HUES48 (cell line): Measurements from ENCODE around the gene AHCYL1.
"Not testable (repeated sequence)": the region's sequence is repeated elsewhere in the genome, so short reads cannot be mapped to it uniquely, and the experiment has no call there.

Experiments used
- H3K27ac ChIP-seq: one replicate; pipeline ENCODE4 v1.7.0; 2013; ENCODE audit warnings: low read depth, low read length, inconsistent platforms
- H3K27me3 ChIP-seq: 2 replicates; pipeline ENCODE4 v1.6.1; 2013; ENCODE audit warnings: mild to moderate bottlenecking, low read length; ENCODE audit not compliant: control insufficient read depth, insufficient read depth
- H3K36me3 ChIP-seq: 2 replicates; pipeline ENCODE4 v1.6.1; 2013; ENCODE audit warnings: low read length; ENCODE audit not compliant: control insufficient read depth, insufficient read depth
- H3K4me1 ChIP-seq: 2 replicates; pipeline ENCODE4 v1.6.1; 2013; ENCODE audit warnings: mild to moderate bottlenecking, low read length; ENCODE audit not compliant: control insufficient read depth, insufficient read depth
- H3K4me3 ChIP-seq: 2 replicates; pipeline ENCODE4 v1.5.1; 2013; ENCODE audit warnings: mild to moderate bottlenecking, low read depth, low read length
- H3K9ac ChIP-seq: 2 replicates; pipeline ENCODE4 v1.6.1; 2013; ENCODE audit warnings: mild to moderate bottlenecking, low read depth, low read length, moderate library complexity
- H3K9me3 ChIP-seq: 2 replicates; pipeline ENCODE4 v1.6.1; 2013; ENCODE audit warnings: low read length; ENCODE audit not compliant: control insufficient read depth, insufficient read depth

The AHCYL1 gene

DNA sequence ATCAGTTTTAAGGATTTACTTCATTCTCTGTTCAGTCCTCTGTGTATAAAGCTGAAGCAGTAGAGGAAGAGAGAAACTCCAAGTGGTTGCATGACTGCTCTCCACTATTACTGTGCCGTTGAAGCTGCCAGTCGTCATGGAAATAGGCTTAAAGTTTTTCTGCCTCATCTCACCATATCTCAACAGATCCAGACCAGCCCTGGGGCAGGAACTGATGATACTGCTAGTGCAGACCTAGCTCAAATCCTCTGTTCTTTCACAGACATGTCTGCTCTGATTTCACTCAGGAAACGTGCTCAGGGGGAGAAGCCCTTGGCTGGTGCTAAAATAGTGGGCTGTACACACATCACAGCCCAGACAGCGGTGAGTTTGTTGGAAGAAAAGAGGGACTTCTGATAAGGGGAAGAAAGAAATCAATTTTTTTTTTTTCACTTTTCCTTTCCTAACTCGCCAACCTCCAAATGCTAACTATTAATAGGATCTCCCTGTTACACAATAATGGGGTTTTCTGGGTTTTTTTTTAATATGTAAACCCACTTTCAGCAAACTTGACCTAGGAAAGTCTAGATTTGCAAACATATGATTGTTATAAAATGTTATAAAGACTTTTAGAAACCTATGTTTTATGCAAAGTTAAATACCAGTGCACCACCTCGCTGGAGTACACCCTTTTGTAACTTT, 27.7 kb downstream of the AHCYL1 start:
- H3K27me3 ChIP-seq, result no peaks in the 10 kb centered on the region
- no peak overlapping the region for H3K9ac ChIP-seq
- H3K4me3 ChIP-seq, result no peak overlapping the region
- no peak overlapping the region for H3K27ac ChIP-seq
- H3K9me3 ChIP-seq, result no peaks in the 10 kb centered on the region
- H3K36me3 ChIP-seq, result peaks cover 79% of the 10 kb centered on the region
- H3K4me1 ChIP-seq, result peaks cover 3% of the 10 kb centered on the region

DNA sequence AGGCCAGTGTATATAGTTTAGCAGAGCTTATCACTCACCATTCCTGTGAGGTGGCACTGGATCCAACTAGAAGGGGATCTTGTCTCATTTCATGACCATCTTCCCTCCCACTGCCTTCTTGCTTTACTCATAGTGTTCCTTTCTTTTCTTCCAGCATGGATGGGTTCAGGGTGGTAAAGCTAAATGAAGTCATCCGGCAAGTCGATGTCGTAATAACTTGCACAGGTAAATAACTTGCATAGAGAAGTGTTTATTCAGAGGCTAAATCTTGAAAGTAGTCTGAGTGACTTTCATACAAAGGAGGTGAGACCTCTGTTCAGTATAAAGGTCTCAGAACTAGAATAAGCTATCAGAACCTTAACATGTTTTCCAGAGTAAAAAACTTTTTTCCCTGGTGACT, 33.2 kb downstream of the AHCYL1 start:
- no peak overlapping the region for H3K27ac ChIP-seq
- no peak overlapping the region for H3K9ac ChIP-seq
- no peak overlapping the region for H3K4me3 ChIP-seq
- H3K27me3 ChIP-seq, result no peaks in the 10 kb centered on the region
- peaks cover 95% of the 10 kb centered on the region for H3K36me3 ChIP-seq
- H3K9me3 ChIP-seq, result no peaks in the 10 kb centered on the region
- H3K4me1 ChIP-seq, result no peaks in the 10 kb centered on the region

DNA sequence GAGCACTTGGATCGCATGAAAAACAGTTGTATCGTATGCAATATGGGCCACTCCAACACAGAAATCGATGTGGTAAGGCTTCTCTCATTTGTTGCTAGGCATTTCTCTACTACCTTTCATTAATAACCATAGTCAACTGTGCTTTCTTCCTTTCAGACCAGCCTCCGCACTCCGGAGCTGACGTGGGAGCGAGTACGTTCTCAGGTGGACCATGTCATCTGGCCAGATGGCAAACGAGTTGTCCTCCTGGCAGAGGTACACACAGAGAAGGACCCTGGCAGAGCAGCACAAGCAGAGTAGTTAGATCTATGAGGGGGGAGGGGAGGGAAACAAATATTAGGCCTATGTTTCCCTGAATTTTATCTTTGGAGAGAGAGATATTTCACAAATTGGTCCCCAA, 33.8 kb downstream of the AHCYL1 start:
- peaks cover 95% of the 10 kb centered on the region for H3K36me3 ChIP-seq
- H3K27ac ChIP-seq, result no peak overlapping the region
- no peak overlapping the region for H3K4me3 ChIP-seq
- H3K27me3 ChIP-seq, result no peaks in the 10 kb centered on the region
- no peaks in the 10 kb centered on the region for H3K4me1 ChIP-seq
- no peaks in the 10 kb centered on the region for H3K9me3 ChIP-seq
- no peak overlapping the region for H3K9ac ChIP-seq

DNA sequence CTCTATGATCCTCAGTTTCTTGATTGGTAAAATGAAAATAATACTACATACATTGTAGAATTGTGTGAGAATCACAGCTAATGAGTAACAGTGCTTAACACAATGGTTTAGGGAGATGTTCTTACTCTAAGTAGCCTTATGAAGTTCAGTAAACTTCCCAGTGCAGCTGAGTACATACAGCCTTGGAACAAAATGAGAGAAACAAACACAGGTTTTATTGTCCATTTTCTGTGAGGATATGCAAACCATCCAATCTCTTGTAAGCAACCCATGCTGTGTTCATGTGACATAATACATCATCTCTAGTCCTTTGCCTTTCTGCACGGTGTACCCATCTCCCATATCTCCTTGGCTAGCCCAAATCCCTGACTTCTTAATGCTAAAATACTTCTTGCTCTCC, 35.2 kb downstream of the AHCYL1 start:
- Histone ChIP-seq H3K36me3 (peaks cover 95% of the 10 kb centered on the region), H3K9me3 (no peaks in the 10 kb centered on the region), H3K27me3 (no peaks in the 10 kb centered on the region), H3K4me1 (no peaks in the 10 kb centered on the region), H3K4me3 (no peak overlapping the region), H3K27ac (no peak overlapping the region), H3K9ac (no peak overlapping the region)

DNA sequence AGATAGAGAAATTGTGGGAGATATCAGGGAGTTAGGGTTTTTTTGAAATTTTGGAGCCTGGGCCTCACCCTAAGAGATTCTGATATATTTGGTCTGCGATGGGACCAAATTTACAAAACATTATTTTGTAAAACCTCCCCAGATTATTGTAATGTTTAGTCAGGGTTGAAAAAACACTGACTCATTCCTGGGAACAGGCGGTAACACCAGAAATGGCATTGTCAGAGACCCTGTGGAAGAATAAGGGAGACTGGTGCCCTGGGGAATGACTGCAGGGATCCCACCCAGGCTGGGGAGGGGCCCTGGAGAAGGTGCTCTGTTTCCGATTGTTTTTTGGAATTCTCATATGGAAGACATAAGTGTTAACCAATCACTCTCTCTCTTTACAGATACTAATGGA, 36.7 kb downstream of the AHCYL1 start:
- H3K9ac ChIP-seq, result no peak overlapping the region
- peaks cover 80% of the 10 kb centered on the region for H3K36me3 ChIP-seq
- H3K27ac ChIP-seq, result no peak overlapping the region
- H3K4me1 ChIP-seq, result no peaks in the 10 kb centered on the region
- H3K4me3 ChIP-seq, result no peak overlapping the region
- no peaks in the 10 kb centered on the region for H3K27me3 ChIP-seq
- H3K9me3 ChIP-seq, result no peaks in the 10 kb centered on the region

DNA sequence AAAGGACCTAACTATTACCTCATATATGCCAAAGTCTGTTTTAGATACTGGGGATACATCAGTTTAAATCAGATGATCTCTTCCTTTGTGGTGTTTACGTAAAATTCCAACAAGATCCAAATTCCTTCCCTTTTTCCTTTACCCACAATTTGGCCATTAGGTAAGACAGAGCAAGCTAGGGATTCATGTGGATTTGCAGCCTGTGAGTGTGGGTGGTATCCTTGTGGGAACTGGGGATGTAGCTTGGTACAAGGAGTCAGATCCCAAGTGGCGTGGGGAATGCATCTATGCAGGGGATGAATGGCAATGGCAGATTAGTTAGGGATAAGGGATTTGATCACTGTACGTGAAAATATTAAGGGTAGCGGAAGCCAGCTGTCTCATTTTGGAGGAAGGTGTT, 40.0 kb downstream of the AHCYL1 start:
- H3K9ac ChIP-seq, result no peak overlapping the region
- no peak overlapping the region for H3K27ac ChIP-seq
- H3K9me3 ChIP-seq, result no peaks in the 10 kb centered on the region
- no peak overlapping the region for H3K4me3 ChIP-seq
- no peaks in the 10 kb centered on the region for H3K4me1 ChIP-seq
- no peaks in the 10 kb centered on the region for H3K27me3 ChIP-seq
- peaks cover 47% of the 10 kb centered on the region for H3K36me3 ChIP-seq

DNA sequence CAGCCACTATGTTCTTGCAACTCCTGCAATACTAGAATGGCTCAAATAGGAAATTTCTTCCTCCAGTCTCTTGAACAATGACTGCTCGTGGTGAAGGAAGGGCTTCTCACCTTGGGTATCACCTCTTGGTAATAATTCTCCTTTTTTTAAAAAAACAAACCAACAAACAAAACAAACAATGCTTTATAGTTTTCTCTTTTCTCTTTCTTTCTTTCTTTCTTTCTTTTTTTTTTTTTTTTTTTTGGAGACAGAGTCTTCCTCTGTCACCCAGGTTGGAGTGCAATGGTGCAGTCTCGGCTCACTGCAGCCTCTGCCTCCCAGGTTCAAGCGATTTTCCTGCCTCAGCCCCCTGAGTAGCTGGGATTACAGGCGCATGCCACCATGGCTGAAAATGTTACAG, 46.1 kb downstream of the AHCYL1 start:
- peak overlapping the region; percentile 11; the same call in 1 of the 2 replicates for H3K4me3 ChIP-seq
- not testable (repeated sequence) for H3K27me3 ChIP-seq, H3K9ac ChIP-seq, H3K9me3 ChIP-seq, H3K36me3 ChIP-seq
- peak overlapping the region; percentile 22 for H3K27ac ChIP-seq
- peaks cover 20% of the 10 kb centered on the region for H3K4me1 ChIP-seq

DNA sequence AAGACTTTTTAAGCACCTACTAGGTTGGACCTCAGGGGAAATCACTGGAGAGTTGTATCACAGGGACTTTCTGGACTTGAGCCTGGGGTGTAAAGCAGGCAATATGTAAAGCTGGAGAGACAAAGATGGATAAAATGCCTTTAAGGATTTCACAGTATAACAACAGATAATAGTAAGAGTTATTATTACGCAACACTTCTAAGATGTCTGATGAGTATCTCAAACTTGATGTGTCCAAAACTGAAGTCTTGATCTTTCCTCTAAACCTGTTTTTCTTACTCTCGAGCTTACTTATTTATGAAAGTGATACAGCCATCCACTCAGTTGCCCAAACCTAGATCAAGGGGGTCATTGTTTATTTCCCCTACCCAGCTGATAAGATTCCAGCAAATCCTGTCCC, 47.8 kb downstream of the AHCYL1 start:
- Histone ChIP-seq H3K9ac (no peak overlapping the region), H3K4me1 (peaks cover 21% of the 10 kb centered on the region), H3K27me3 (no peaks in the 10 kb centered on the region), H3K36me3 (peaks cover 5% of the 10 kb centered on the region), H3K4me3 (no peak overlapping the region), H3K27ac (no peak overlapping the region), H3K9me3 (no peaks in the 10 kb centered on the region)

DNA sequence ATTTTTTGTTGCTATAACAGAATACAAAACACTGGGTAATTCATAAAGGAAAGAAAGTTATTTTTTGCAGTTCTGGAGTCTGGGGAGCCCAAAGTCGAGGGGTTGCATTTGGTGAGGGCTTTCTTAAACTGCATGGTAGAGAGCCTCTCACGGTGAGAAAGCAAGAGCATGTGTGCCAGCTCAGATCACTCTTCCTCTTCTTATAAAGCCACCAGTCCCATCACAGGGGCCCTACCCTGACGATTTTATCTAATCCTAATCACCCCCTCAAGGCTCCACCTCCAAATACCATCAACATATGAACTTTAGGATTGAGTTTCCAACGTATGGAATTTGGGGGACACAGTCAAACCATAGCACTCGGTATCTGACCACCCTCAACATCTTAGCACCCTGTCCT, 48.9 kb downstream of the AHCYL1 start:
- Histone ChIP-seq H3K4me1 (peaks cover 21% of the 10 kb centered on the region), H3K9ac (no peak overlapping the region), H3K27ac (no peak overlapping the region), H3K27me3 (no peaks in the 10 kb centered on the region), H3K36me3 (peaks cover 15% of the 10 kb centered on the region), H3K9me3 (no peaks in the 10 kb centered on the region), H3K4me3 (no peak overlapping the region)

DNA sequence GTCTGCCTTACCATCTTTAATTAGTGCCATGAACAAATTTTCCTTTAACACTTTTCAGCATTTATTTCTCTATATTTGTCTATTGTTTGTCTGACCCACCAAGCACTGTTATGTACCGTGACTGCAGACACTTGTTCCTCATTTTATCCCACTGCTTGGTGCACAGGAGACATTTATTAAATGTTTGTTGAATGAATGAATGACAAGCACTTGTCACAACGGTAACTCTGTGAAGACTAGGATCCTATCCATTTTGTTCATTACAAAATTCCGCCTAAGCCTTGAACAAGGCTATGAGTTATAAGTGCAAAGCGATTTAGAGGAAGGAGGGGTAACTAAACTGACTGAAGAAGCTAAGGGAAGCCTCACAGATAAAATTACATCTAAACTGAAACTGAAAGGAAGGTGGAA, 49.5 kb downstream of the AHCYL1 start:
- Histone ChIP-seq H3K36me3 (peaks cover 22% of the 10 kb centered on the region), H3K4me3 (peak overlapping the region; percentile 87), H3K27me3 (no peaks in the 10 kb centered on the region), H3K4me1 (peaks cover 21% of the 10 kb centered on the region), H3K9ac (no peak overlapping the region), H3K9me3 (no peaks in the 10 kb centered on the region), H3K27ac (peak overlapping the region; percentile 84)

DNA sequence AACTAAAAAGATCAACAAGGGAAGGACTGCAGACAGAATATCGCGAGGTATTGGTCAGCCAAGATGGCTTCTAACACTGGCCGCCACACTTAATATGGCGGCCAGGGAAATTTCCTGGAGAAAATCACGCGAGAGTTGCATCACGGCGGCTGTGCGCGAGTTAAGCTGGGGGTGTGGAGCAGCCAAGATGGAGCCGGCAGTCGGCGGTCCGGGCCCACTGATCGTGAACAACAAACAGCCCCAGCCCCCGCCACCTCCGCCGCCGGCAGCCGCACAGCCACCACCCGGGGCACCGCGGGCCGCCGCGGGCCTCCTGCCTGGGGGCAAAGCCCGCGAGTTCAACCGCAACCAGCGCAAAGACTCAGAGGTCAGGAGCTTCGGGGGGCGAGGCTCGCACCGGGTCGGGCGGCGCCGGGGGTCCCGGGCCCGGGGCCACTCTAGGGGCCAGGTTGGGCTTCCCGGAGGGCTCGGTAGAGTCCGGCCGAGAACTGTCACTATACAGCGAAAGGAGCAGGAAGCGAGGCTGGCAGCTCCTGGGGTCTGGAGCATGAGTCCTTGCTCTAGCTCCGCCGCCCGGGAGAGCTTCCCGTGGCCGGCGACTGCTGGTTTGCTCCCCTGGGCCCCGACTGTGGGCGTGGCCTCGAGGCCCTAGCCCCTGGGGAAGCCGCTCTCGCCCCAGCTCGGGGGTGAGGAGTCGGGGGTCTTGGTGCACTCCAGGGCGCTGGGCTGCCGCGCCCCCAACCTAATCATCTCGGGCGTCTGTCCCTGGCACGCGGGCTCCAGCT, 50.1 kb downstream of the AHCYL1 start, which contains the start of gene STRIP1:
STRIP1 (plus strand) TSS at position 174 of the 785 bp plus-strand sequence; CDS start at position 188, 14 bp downstream.
- H3K9ac ChIP-seq, result peak within 1 kb of the TSS; percentile 75
- H3K36me3 ChIP-seq, result peaks cover 28% of the 10 kb centered on the region
- no peaks in the 10 kb centered on the region for H3K27me3 ChIP-seq
- peak within 1 kb of the TSS; percentile 87 for H3K4me3 ChIP-seq
- no peaks in the 10 kb centered on the region for H3K9me3 ChIP-seq
- H3K27ac ChIP-seq, result peak within 1 kb of the TSS; percentile 84
- peaks cover 21% of the 10 kb centered on the region for H3K4me1 ChIP-seq
